HEK293 (cell line): ENCODE measurements around the gene KITLG.

Source experiments
- ZNF416 ChIP-seq: fragments of 450-650 bp; formaldehyde crosslinking; IDR thresholded peaks from 2 replicates; pipeline ENCODE4 v1.5.1; 2016; ENCODE audit warnings: missing biosample characterization, missing genetic modification characterization
- ZNF837 ChIP-seq: fragments of 450-650 bp; formaldehyde crosslinking; IDR thresholded peaks from 2 replicates; pipeline ENCODE4 v1.5.1; 2016; ENCODE audit warnings: missing biosample characterization, missing genetic modification characterization
- TF ChIP-seq, protein P1 (sequence below): fragments of 450-650 bp; formaldehyde crosslinking; IDR thresholded peaks from 2 replicates; pipeline ENCODE4 v1.5.1; 2016; ENCODE audit warnings: missing biosample characterization, missing genetic modification characterization
- TF ChIP-seq, protein P2 (sequence below): fragments of 450-650 bp; formaldehyde crosslinking; IDR thresholded peaks from 2 replicates; pipeline ENCODE4 v1.5.1; 2017; ENCODE audit warnings: missing biosample characterization, missing genetic modification characterization
- TF ChIP-seq, protein P3 (sequence below): fragments of 450-650 bp; formaldehyde crosslinking; IDR thresholded peaks from 2 replicates; pipeline ENCODE4 v1.5.1; 2016; ENCODE audit warnings: missing biosample characterization, missing genetic modification characterization, low read depth

DNA sequence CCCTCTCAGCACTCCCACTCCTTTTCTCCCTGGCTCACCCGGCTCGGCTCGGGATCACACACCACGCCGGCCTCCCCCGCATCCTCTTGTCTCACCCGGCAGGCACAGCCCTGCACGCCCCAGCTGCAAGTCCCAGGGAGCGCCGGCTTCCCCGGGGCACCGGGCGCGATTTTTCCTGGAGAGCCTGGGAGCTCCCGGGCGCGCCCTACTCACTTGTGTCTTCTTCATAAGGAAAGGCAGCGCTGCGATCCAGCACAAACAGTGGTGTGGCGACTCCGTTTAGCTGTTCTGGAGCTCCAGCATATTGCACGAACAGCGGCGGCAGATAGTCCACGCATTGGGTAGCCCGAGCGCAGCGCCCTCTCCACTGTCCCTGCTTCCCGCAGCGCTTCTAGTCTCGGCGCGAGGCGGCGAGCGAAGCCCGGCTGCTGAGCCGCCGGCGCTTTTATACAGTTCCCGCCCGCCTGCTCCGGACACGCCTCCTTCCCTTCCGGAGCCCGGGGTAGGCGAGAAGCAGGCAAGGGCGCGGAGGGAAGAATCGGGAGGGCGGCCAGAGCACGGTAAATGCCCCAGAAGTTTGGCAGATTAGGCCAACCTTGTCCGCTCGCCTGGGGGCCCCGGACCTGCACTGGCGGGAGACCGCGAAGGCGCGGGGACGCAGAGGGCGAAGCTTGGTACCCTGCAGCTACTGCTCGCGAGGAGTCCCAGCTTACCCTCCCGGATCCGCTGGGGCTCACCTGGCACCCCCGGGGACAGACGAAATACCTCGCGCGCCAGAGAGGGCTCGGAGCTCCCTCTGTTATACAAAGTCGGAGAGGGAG lies at the start of gene KITLG:
- TF ChIP-seq ZNF416 (tag by site-specific recombination) (no peak), ZNF837 (tag by site-specific recombination) (no peak)
- TF ChIP-seq, protein P1, sequence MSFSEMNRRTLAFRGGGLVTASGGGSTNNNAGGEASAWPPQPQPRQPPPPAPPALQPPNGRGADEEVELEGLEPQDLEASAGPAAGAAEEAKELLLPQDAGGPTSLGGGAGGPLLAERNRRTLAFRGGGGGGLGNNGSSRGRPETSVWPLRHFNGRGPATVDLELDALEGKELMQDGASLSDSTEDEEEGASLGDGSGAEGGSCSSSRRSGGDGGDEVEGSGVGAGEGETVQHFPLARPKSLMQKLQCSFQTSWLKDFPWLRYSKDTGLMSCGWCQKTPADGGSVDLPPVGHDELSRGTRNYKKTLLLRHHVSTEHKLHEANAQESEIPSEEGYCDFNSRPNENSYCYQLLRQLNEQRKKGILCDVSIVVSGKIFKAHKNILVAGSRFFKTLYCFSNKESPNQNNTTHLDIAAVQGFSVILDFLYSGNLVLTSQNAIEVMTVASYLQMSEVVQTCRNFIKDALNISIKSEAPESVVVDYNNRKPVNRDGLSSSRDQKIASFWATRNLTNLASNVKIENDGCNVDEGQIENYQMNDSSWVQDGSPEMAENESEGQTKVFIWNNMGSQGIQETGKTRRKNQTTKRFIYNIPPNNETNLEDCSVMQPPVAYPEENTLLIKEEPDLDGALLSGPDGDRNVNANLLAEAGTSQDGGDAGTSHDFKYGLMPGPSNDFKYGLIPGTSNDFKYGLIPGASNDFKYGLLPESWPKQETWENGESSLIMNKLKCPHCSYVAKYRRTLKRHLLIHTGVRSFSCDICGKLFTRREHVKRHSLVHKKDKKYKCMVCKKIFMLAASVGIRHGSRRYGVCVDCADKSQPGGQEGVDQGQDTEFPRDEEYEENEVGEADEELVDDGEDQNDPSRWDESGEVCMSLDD, result no peak
- TF ChIP-seq, protein P2, sequence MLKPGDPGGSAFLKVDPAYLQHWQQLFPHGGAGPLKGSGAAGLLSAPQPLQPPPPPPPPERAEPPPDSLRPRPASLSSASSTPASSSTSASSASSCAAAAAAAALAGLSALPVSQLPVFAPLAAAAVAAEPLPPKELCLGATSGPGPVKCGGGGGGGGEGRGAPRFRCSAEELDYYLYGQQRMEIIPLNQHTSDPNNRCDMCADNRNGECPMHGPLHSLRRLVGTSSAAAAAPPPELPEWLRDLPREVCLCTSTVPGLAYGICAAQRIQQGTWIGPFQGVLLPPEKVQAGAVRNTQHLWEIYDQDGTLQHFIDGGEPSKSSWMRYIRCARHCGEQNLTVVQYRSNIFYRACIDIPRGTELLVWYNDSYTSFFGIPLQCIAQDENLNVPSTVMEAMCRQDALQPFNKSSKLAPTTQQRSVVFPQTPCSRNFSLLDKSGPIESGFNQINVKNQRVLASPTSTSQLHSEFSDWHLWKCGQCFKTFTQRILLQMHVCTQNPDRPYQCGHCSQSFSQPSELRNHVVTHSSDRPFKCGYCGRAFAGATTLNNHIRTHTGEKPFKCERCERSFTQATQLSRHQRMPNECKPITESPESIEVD, result no peak
- TF ChIP-seq, protein P3, sequence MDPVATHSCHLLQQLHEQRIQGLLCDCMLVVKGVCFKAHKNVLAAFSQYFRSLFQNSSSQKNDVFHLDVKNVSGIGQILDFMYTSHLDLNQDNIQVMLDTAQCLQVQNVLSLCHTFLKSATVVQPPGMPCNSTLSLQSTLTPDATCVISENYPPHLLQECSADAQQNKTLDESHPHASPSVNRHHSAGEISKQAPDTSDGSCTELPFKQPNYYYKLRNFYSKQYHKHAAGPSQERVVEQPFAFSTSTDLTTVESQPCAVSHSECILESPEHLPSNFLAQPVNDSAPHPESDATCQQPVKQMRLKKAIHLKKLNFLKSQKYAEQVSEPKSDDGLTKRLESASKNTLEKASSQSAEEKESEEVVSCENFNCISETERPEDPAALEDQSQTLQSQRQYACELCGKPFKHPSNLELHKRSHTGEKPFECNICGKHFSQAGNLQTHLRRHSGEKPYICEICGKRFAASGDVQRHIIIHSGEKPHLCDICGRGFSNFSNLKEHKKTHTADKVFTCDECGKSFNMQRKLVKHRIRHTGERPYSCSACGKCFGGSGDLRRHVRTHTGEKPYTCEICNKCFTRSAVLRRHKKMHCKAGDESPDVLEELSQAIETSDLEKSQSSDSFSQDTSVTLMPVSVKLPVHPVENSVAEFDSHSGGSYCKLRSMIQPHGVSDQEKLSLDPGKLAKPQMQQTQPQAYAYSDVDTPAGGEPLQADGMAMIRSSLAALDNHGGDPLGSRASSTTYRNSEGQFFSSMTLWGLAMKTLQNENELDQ (tag by site-specific recombination), result no peak
